GM20431 (cell line): ENCODE measurements around the gene DYNLT4.
"Not testable (repeated sequence)": the region's sequence is repeated elsewhere in the genome, so short reads cannot be mapped to it uniquely, and the experiment has no call there.

ENCODE experiments used
- in situ Hi-C: fragments of 300-500 bp; cut with MseI, MboI; formaldehyde crosslinking; loops from one replicate; pipeline ENCODE4 v1.15.0; 2020; ENCODE audit warnings: low sequenced_read_pairs; ENCODE audit not compliant: unreplicated experiment

Gene DYNLT4

GRCh38 chr1:44798481-44799365 lies 8.4 kb downstream of the DYNLT4 start:
- in situ Hi-C loops = no loop called here

- in situ Hi-C loops = not testable (repeated sequence)
Measured at GRCh38 chr1:44797886-44798285, 9.3 kb downstream of the DYNLT4 start.

- in situ Hi-C loops = no loop called here
Measured at GRCh38 chr1:44792736-44793502, 14.2 kb downstream of the DYNLT4 start.

- in situ Hi-C loops = no loop called here
Measured at GRCh38 chr1:44790968-44791801, 16.0 kb downstream of the DYNLT4 start.

- in situ Hi-C loops = no loop called here
Measured at GRCh38 chr1:44788120-44788860, 18.9 kb downstream of the DYNLT4 start, which contains the start of gene BEST4. Gene BEST4 (minus strand): TSS chr1:44788170. CDS start chr1:44787705, 465 bp downstream.

GRCh38 chr1:44787506-44787905 lies 19.6 kb downstream of the DYNLT4 start:
- in situ Hi-C loops = no loop called here

- in situ Hi-C loops = no loop called here
Measured at GRCh38 chr1:44786841-44787426, 20.2 kb downstream of the DYNLT4 start.

GRCh38 chr1:44786138-44786840 lies 20.9 kb downstream of the DYNLT4 start:
- in situ Hi-C loops = no loop called here

GRCh38 chr1:44785501-44786137 lies 21.5 kb downstream of the DYNLT4 start:
- in situ Hi-C loops = no loop called here

GRCh38 chr1:44785029-44785380 lies 22.1 kb downstream of the DYNLT4 start:
- in situ Hi-C loops = no loop called here

GRCh38 chr1:44784094-44785028 lies 22.8 kb downstream of the DYNLT4 start:
- in situ Hi-C loops = no loop called here

GRCh38 chr1:44783697-44784093 lies 23.5 kb downstream of the DYNLT4 start:
- in situ Hi-C loops = no loop called here

- in situ Hi-C loops = no loop called here
Measured at GRCh38 chr1:44780583-44781121, 26.5 kb downstream of the DYNLT4 start.

GRCh38 chr1:44778705-44779576 lies 28.2 kb downstream of the DYNLT4 start:
- in situ Hi-C loops = no loop called here

- in situ Hi-C loops = no loop called here
Measured at GRCh38 chr1:44777969-44778635, 29.0 kb downstream of the DYNLT4 start.
